ENCODE results near the gene NT5DC2.

Gene NT5DC2

DNA sequence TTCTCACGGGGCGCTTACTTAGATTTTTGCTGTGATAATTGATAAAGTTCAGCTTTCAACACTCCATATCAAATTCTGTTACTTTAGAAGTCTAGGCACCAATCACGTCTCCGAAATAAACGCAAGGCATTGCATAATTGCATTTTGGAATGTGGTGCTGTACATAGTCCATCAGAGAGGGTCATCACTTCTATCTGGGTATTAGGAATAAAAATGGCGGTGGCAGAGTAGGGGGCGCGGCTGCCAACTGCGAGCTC lies 2.4 kb upstream of the NT5DC2 start:
- peaks cover 14% of the 10 kb centered on the region for H3K4me1 ChIP-seq (ENCODE audit: insufficient read depth, low read length)
- peaks cover 25% of the 10 kb centered on the region for H3K36me3 ChIP-seq (ENCODE audit: insufficient read depth, low read depth, low read length)
- H3K9me3 ChIP-seq (ENCODE audit: insufficient read depth, low read depth, low read length): no peaks in the 10 kb centered on the region
- no peaks in the 10 kb centered on the region for H3K27me3 ChIP-seq (ENCODE audit: insufficient read depth, low read length)
- H3K9ac ChIP-seq (ENCODE audit: low read depth, low read length): no peak overlapping the region
- H3K27ac ChIP-seq (ENCODE audit: low read length): no peak overlapping the region
- peak overlapping the region; percentile 34; the same call in 1 of the 2 replicates for H3K4me3 ChIP-seq (ENCODE audit: low read length)

GRCh38 chr3:52535411-52536111 lies 1.9 kb upstream of the NT5DC2 start:
- Histone ChIP-seq H3K4me3 (ENCODE audit: low read length) (peak overlapping the region; percentile 34; the same call in 1 of the 2 replicates), H3K9ac (ENCODE audit: low read depth, low read length) (no peak overlapping the region), H3K27ac (ENCODE audit: low read length) (no peak overlapping the region), H3K9me3 (ENCODE audit: insufficient read depth, low read depth, low read length) (no peaks in the 10 kb centered on the region), H3K4me1 (ENCODE audit: insufficient read depth, low read length) (peaks cover 14% of the 10 kb centered on the region), H3K27me3 (ENCODE audit: insufficient read depth, low read length) (no peaks in the 10 kb centered on the region), H3K36me3 (ENCODE audit: insufficient read depth, low read depth, low read length) (peaks cover 25% of the 10 kb centered on the region)

- H3K27ac ChIP-seq (ENCODE audit: low read length): no peak overlapping the region
- H3K9me3 ChIP-seq (ENCODE audit: insufficient read depth, low read depth, low read length): no peaks in the 10 kb centered on the region
- H3K4me3 ChIP-seq (ENCODE audit: low read length): peak overlapping the region; percentile 68
- H3K27me3 ChIP-seq (ENCODE audit: insufficient read depth, low read length): no peaks in the 10 kb centered on the region
- peaks cover 16% of the 10 kb centered on the region for H3K36me3 ChIP-seq (ENCODE audit: insufficient read depth, low read depth, low read length)
- H3K9ac ChIP-seq (ENCODE audit: low read depth, low read length): peak overlapping the region; percentile 74
- H3K4me1 ChIP-seq (ENCODE audit: insufficient read depth, low read length): peaks cover 14% of the 10 kb centered on the region
These were observed 875 bp upstream of the NT5DC2 start for GRCh38 chr3:52534281-52535183.

- Histone ChIP-seq H3K4me3 (ENCODE audit: low read length) (peak overlapping the region; percentile 82), H3K4me1 (ENCODE audit: insufficient read depth, low read length) (peaks cover 13% of the 10 kb centered on the region), H3K27me3 (ENCODE audit: insufficient read depth, low read length) (no peaks in the 10 kb centered on the region), H3K9me3 (ENCODE audit: insufficient read depth, low read depth, low read length) (no peaks in the 10 kb centered on the region), H3K27ac (ENCODE audit: low read length) (no peak overlapping the region), H3K9ac (ENCODE audit: low read depth, low read length) (peak overlapping the region; percentile 80), H3K36me3 (ENCODE audit: insufficient read depth, low read depth, low read length) (peaks cover 24% of the 10 kb centered on the region)
These were observed 627 bp downstream of the NT5DC2 start for GRCh38 chr3:52532838-52533622.

- no peak overlapping the region for H3K27ac ChIP-seq (ENCODE audit: low read length)
- no peaks in the 10 kb centered on the region for H3K9me3 ChIP-seq (ENCODE audit: insufficient read depth, low read depth, low read length)
- H3K27me3 ChIP-seq (ENCODE audit: insufficient read depth, low read length): no peaks in the 10 kb centered on the region
- peaks cover 8% of the 10 kb centered on the region for H3K4me1 ChIP-seq (ENCODE audit: insufficient read depth, low read length)
- peaks cover 29% of the 10 kb centered on the region for H3K36me3 ChIP-seq (ENCODE audit: insufficient read depth, low read depth, low read length)
- peak overlapping the region; percentile 80 for H3K9ac ChIP-seq (ENCODE audit: low read depth, low read length)
- H3K4me3 ChIP-seq (ENCODE audit: low read length): peak overlapping the region; percentile 82
These were observed 1.2 kb downstream of the NT5DC2 start for GRCh38 chr3:52532517-52532837.

GRCh38 chr3:52531860-52532516 lies 1.7 kb downstream of the NT5DC2 start:
- peaks cover 6% of the 10 kb centered on the region; the same call in 1 of the 2 replicates for H3K4me1 ChIP-seq (ENCODE audit: insufficient read depth, low read length)
- H3K36me3 ChIP-seq (ENCODE audit: insufficient read depth, low read depth, low read length): peaks cover 34% of the 10 kb centered on the region
- peak overlapping the region; percentile 82 for H3K4me3 ChIP-seq (ENCODE audit: low read length)
- peak overlapping the region; percentile 80; the same call in 1 of the 2 replicates for H3K9ac ChIP-seq (ENCODE audit: low read depth, low read length)
- no peaks in the 10 kb centered on the region for H3K27me3 ChIP-seq (ENCODE audit: insufficient read depth, low read length)
- H3K27ac ChIP-seq (ENCODE audit: low read length): no peak overlapping the region
- H3K9me3 ChIP-seq (ENCODE audit: insufficient read depth, low read depth, low read length): no peaks in the 10 kb centered on the region

- H3K9me3 ChIP-seq (ENCODE audit: insufficient read depth, low read depth, low read length): no peaks in the 10 kb centered on the region
- no peak overlapping the region for H3K27ac ChIP-seq (ENCODE audit: low read length)
- H3K4me1 ChIP-seq (ENCODE audit: insufficient read depth, low read length): peaks cover 6% of the 10 kb centered on the region; the same call in 1 of the 2 replicates
- H3K36me3 ChIP-seq (ENCODE audit: insufficient read depth, low read depth, low read length): peaks cover 42% of the 10 kb centered on the region
- H3K27me3 ChIP-seq (ENCODE audit: insufficient read depth, low read length): no peaks in the 10 kb centered on the region
- 0 out of 2 replicates have a peak overlapping the region, but pooled peaks have one; percentile 82 for H3K4me3 ChIP-seq (ENCODE audit: low read length)
- no peak overlapping the region for H3K9ac ChIP-seq (ENCODE audit: low read depth, low read length)
These were observed 2.5 kb downstream of the NT5DC2 start for GRCh38 chr3:52530918-52531826.

DNA sequence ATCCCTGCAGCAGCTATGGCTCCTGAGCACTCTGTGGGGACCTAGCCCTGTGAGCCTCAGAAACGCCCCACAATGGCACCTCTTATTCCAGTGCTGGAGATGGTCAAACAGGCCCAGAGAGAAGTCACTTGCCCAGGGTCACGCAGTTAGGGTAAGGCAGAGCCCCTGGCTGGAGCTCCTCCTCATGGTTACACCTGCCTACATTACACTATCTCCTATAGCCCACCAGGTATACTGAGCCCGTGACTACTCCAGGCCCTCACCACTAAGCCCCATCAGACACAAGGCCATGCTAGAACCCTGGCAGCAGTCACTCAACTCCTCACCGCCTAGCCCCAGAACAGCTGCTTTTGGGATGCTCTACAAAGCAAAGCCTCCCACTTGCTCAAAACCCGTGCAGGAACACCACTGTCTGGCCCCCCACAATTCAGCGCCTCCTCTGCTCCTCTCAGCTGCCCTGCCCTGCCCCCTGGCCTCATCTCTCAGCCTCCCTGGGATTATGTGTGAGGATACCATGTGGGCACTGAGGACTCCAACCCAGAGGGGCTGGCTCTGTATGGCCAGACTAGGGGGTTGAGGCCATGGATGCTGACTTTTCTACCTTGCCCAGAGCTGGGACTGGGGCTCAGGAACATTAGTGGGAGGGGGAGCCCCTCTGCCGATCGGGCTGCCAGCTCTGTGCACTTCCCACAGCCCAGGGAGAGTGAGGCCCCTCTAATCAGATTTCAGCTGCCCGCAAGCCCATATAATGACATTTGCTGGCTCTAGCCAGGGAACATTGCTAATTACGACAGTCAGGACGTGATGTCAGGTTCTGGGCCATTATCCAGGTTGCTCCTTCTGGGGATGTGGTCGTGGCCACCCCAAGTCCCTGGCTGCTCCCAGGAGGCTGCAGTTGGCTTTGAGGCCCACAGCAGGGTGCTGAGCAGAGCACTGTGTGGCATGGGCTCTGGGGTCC lies 4.0 kb downstream of the NT5DC2 start:
- Histone ChIP-seq H3K4me1 (ENCODE audit: insufficient read depth, low read length) (peaks cover 6% of the 10 kb centered on the region; the same call in 1 of the 2 replicates), H3K9ac (ENCODE audit: low read depth, low read length) (no peak overlapping the region), H3K4me3 (ENCODE audit: low read length) (no peak overlapping the region), H3K36me3 (ENCODE audit: insufficient read depth, low read depth, low read length) (peaks cover 55% of the 10 kb centered on the region), H3K9me3 (ENCODE audit: insufficient read depth, low read depth, low read length) (no peaks in the 10 kb centered on the region), H3K27me3 (ENCODE audit: insufficient read depth, low read length) (no peaks in the 10 kb centered on the region), H3K27ac (ENCODE audit: low read length) (no peak overlapping the region)

GRCh38 chr3:52528586-52529375 lies 4.9 kb downstream of the NT5DC2 start:
- H3K36me3 ChIP-seq (ENCODE audit: insufficient read depth, low read depth, low read length): peaks cover 64% of the 10 kb centered on the region
- H3K27ac ChIP-seq (ENCODE audit: low read length): no peak overlapping the region
- no peak overlapping the region for H3K9ac ChIP-seq (ENCODE audit: low read depth, low read length)

More at GRCh38 chr3:52528586-52529375, 4.9 kb downstream of the NT5DC2 start:
- Histone ChIP-seq H3K4me1 (ENCODE audit: insufficient read depth, low read length) (peaks cover 6% of the 10 kb centered on the region; the same call in 1 of the 2 replicates), H3K9me3 (ENCODE audit: insufficient read depth, low read depth, low read length) (no peaks in the 10 kb centered on the region), H3K4me3 (ENCODE audit: low read length) (no peak overlapping the region), H3K27me3 (ENCODE audit: insufficient read depth, low read length) (no peaks in the 10 kb centered on the region)
